ENCODE data around the gene WDR81.
"Not testable (repeated sequence)": the region's sequence is repeated elsewhere in the genome, so short reads cannot be mapped to it uniquely, and the experiment has no call there.

- not testable (repeated sequence) for TF ChIP-seq POLR2AphosphoS5, CTCF (IDR thresholded peaks at IDR 0.05)
These were observed 36.1 kb upstream of the WDR81 start for GRCh38 chr17:1688405-1688804.

Data from transverse colon (tissue), 4 donors.